OCI-LY3 (cell line): ENCODE results near the gene RBMS3.

Source experiments
- H2AFZ ChIP-seq: fragments of 200-600, 300-600 bp; shearing (Covaris generic); 2 replicates; pipeline ENCODE4 v1.6.0; 2014; ENCODE audit warnings: antibody characterized with exemption, low read depth, low read length
- H3K27ac ChIP-seq: fragments of 200-600, 300-600 bp; sonication (generic); 2 replicates; pipeline ENCODE4 v1.5.1; 2014; ENCODE audit warnings: mild to moderate bottlenecking, low read length, moderate library complexity, mixed read lengths
- H3K27me3 ChIP-seq: fragments of 200-600, 300-600 bp; sonication (generic); 2 replicates; pipeline ENCODE4 v1.6.1; 2014; ENCODE audit warnings: low read depth, low read length, mixed read lengths
- H3K36me3 ChIP-seq: fragments of 200-600, 300-600 bp; sonication (generic); replicated peaks from 2 replicates; pipeline ENCODE3; 2014; ENCODE audit warnings: low read depth, low read length, mixed read lengths
- H3K4me1 ChIP-seq: fragments of 300-600, 200-600 bp; sonication (generic); 2 replicates; pipeline ENCODE4 v1.6.1; 2014; ENCODE audit warnings: low read length, mixed read lengths
- H3K4me2 ChIP-seq: fragments of 200-600, 300-600 bp; sonication (generic); 2 replicates; pipeline ENCODE4 v1.6.1; 2014; ENCODE audit warnings: low read length, mixed read lengths
- H3K4me3 ChIP-seq: fragments of 300-600, 200-600 bp; sonication (generic); 2 replicates; pipeline ENCODE4 v1.5.1; 2014; ENCODE audit warnings: antibody characterized with exemption, mild to moderate bottlenecking, low read length, moderate library complexity
- H3K79me2 ChIP-seq: fragments of 300-600, 200-600 bp; shearing (Covaris generic); 2 replicates; pipeline ENCODE4 v1.6.1; 2014; ENCODE audit warnings: mild to moderate bottlenecking, low read length, mixed read lengths
- H3K9ac ChIP-seq: fragments of 300-600, 200-600 bp; shearing (Covaris generic); 2 replicates; pipeline ENCODE4 v1.6.0; 2014; ENCODE audit warnings: mild to moderate bottlenecking, low read length, moderate library complexity
- H3K9me3 ChIP-seq: fragments of 200-600, 300-600 bp; shearing (Covaris generic); 2 replicates; pipeline ENCODE4 v1.6.1; 2014; ENCODE audit warnings: low read length, mixed read lengths; ENCODE audit not compliant: insufficient read depth
- H4K20me1 ChIP-seq: fragments of 200-600, 300-600 bp; sonication (generic); 2 replicates; pipeline ENCODE4 v1.6.1; 2016; ENCODE audit warnings: low read length, mixed read lengths; ENCODE audit not compliant: insufficient read depth
- EZH2phosphoT487 ChIP-seq: fragments of 200-600 bp; shearing (Covaris generic); IDR thresholded peaks from 2 replicates; pipeline ENCODE4 v1.6.1; 2018; ENCODE audit warnings: antibody characterized with exemption, mixed run types, low read depth
- TF ChIP-seq, protein P1 (sequence below): fragments of 200-600, 300-600 bp; sonication (generic); IDR thresholded peaks from 2 replicates; pipeline ENCODE4 v1.5.1; 2014; ENCODE audit warnings: antibody characterized with exemption, low read length, low read depth

Gene RBMS3

DNA sequence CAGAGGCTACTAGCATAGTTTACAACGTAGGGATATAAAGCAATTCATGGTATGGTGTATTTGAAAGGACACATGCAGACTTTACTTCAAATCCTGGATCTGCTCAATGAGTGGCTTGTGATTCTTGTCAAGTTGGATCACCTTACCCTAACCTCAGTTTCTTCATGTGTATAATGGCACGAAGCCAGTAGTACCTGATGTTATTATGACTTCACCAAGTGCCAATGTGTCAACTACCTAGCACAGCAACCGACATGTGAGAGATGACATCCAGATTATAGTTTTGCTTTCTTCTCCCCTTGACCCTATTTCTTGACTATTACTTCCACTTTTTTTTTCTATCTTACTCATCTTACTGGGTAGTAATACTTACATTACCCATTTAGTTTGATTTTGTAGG is 304.5 kb downstream of the RBMS3 start:
- no peak overlapping the region for H3K9ac ChIP-seq
- no peak for TF ChIP-seq EZH2phosphoT487
- TF ChIP-seq, protein P1, sequence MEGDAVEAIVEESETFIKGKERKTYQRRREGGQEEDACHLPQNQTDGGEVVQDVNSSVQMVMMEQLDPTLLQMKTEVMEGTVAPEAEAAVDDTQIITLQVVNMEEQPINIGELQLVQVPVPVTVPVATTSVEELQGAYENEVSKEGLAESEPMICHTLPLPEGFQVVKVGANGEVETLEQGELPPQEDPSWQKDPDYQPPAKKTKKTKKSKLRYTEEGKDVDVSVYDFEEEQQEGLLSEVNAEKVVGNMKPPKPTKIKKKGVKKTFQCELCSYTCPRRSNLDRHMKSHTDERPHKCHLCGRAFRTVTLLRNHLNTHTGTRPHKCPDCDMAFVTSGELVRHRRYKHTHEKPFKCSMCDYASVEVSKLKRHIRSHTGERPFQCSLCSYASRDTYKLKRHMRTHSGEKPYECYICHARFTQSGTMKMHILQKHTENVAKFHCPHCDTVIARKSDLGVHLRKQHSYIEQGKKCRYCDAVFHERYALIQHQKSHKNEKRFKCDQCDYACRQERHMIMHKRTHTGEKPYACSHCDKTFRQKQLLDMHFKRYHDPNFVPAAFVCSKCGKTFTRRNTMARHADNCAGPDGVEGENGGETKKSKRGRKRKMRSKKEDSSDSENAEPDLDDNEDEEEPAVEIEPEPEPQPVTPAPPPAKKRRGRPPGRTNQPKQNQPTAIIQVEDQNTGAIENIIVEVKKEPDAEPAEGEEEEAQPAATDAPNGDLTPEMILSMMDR = no peak
- peak overlapping the region; percentile 25; the same call in 1 of the 2 replicates for H3K4me2 ChIP-seq
- H3K27ac ChIP-seq = no peak overlapping the region
- H3K9me3 ChIP-seq = no peaks in the 10 kb centered on the region
- H3K4me1 ChIP-seq = peaks cover 9% of the 10 kb centered on the region
- H3K4me3 ChIP-seq = no peak overlapping the region
- no peaks in the 10 kb centered on the region for H3K36me3 ChIP-seq
- H2AFZ ChIP-seq = no peak overlapping the region
- no peaks in the 10 kb centered on the region for H3K79me2 ChIP-seq
- no peaks in the 10 kb centered on the region for H3K27me3 ChIP-seq
- H4K20me1 ChIP-seq = no peaks in the 10 kb centered on the region

DNA sequence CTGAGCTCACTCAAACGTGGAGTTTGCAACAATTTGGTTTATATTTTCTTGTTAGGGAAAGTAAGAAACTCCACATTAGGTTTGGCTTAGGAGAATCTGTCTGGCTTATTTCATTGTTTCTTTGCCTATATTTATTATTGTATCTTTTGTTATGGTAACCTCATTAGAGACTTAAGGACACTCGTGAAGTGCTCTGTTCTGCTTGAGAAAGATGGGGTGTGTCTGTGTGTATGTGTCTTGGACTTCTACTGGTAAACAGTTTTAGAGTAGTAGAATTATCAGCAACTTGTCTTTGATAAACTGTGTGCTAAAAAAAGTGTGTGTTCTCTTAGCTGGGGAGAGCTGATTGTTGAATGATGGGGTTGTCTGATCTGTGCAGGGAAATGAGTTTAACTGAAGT is 306.5 kb downstream of the RBMS3 start:
- Histone ChIP-seq H3K9me3 (no peaks in the 10 kb centered on the region), H2AFZ (no peak overlapping the region), H3K27ac (no peak overlapping the region), H4K20me1 (no peaks in the 10 kb centered on the region), H3K4me3 (no peak overlapping the region), H3K4me1 (peaks cover 9% of the 10 kb centered on the region), H3K27me3 (no peaks in the 10 kb centered on the region), H3K4me2 (no peak overlapping the region), H3K9ac (no peak overlapping the region), H3K36me3 (no peaks in the 10 kb centered on the region), H3K79me2 (no peaks in the 10 kb centered on the region)
- TF ChIP-seq EZH2phosphoT487 = no peak
- TF ChIP-seq, protein P1 = no peak

DNA sequence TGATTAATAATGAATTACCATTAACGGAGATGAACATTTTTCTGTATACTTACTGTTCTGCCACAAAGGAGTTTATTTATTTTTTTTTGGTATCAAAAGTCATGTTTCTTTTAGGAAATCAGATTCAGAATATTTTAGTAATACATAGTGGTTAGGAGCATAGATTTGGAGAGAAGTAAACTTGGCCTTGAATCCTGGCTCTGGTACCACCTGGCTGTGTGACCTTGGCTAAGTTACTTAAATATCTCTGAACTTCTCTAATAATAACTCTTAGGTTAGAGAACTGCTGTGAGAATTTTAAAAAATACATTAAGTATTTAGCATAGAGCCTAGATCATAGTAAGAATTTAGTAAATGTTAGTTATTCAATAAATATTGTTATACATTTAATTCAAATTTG is 309.1 kb downstream of the RBMS3 start:
- Histone ChIP-seq H3K9me3 (no peaks in the 10 kb centered on the region), H3K27me3 (no peaks in the 10 kb centered on the region), H4K20me1 (no peaks in the 10 kb centered on the region), H3K36me3 (no peaks in the 10 kb centered on the region), H2AFZ (no peak overlapping the region), H3K79me2 (no peaks in the 10 kb centered on the region), H3K9ac (no peak overlapping the region), H3K27ac (no peak overlapping the region), H3K4me1 (peaks cover 9% of the 10 kb centered on the region), H3K4me2 (no peak overlapping the region), H3K4me3 (no peak overlapping the region)
- TF ChIP-seq EZH2phosphoT487 = no peak
- TF ChIP-seq, protein P1 = no peak

DNA sequence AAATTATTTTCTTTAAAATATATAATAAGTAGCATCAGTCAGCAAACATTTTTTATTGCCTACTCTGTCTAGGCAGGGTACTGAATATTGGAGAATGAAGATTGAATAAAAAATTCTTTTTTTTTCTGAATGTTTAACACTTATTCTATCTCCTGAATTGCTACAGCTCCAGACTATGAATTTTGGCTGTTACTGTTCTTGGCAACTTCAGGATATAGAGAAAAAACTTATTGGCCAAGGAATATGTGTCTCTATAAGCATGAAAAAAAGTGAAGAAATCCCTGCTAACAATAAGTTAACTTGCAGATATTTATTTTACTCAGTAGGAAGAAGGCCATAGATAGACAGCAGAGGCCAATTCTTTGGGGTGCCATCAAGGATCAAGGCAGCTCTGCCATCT is 309.6 kb downstream of the RBMS3 start:
- Histone ChIP-seq H3K36me3 (no peaks in the 10 kb centered on the region), H3K4me2 (no peak overlapping the region), H3K27me3 (no peaks in the 10 kb centered on the region), H4K20me1 (no peaks in the 10 kb centered on the region), H3K9ac (no peak overlapping the region), H3K27ac (no peak overlapping the region), H3K79me2 (no peaks in the 10 kb centered on the region), H3K4me3 (no peak overlapping the region), H3K9me3 (no peaks in the 10 kb centered on the region), H2AFZ (no peak overlapping the region), H3K4me1 (peaks cover 6% of the 10 kb centered on the region)
- TF ChIP-seq, protein P1 = no peak
- no peak for TF ChIP-seq EZH2phosphoT487
